EL (cell line): Measurements from ENCODE around the gene SETD6.
A peak's percentile ranks its signal among the peaks of the same experiment; 100 is the strongest.
"Not testable (repeated sequence)": the region's sequence is repeated elsewhere in the genome, so short reads cannot be mapped to it uniquely, and the experiment has no call there.

ENCODE experiments used
- DNase-seq: peaks from one replicate; pipeline ENCODE4 v3.0.0-alpha.2; 2016

The SETD6 gene

GRCh38 chr16:58548378-58548777, 33.1 kb downstream of the SETD6 start:
- no peak for DNase-seq

- no peak for DNase-seq
These were observed 36.2 kb downstream of the SETD6 start for GRCh38 chr16:58551496-58551895.

DNA sequence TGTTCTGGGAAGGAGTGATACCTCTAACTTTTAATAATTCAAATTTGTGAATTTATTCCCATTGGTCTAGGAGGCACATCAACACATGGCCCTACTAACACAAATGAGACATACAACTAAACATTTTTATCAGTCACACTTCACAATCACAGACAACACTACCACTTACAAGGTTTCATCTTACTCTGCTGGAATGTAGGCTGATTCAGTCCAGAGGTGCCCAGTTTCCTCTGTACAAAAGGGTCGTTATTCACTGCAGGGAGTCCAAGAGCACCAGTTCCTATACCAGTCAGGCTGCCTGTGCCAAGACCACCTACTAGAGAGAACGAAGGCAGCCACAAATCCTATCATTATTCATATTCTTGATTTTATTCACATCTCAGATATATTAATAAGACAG, 41.4 kb downstream of the SETD6 start:
- DNase-seq, result peak; percentile 13

- peak; percentile 68 for DNase-seq
These were observed 47.9 kb downstream of the SETD6 start for GRCh38 chr16:58563235-58563634.

DNA sequence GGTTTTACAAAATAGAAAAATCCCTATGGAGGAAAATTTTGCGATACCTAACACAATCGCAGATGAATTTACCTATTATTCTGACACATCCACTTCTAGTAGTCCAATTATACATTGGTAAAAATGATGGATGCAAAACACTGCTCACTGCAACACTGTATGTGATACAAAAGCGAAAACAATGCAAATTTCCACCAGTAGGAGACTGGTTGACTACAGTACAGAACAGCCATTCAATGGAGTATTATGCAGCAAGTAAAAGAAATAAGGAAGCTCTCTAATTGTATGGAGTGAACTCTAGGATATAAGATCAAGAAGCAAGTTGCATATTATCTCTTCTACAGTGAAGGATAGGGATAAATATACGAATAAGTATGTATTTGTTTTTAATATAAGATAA, 48.5 kb downstream of the SETD6 start:
- no peak for DNase-seq

- not testable (repeated sequence) for DNase-seq
These were observed 50.4 kb downstream of the SETD6 start for GRCh38 chr16:58565697-58566096.
